B cell (primary cell): ENCODE measurements around the gene CDC14A. TPM values are rescaled to one million over a fixed set of nuclear protein-coding genes. Genes with fewer than 3 reads are reported as not detected.

Experiments used
- ATAC-seq: fragments of 200-7000 bp; cut with Tn5 transposase; one replicate; pipeline ENCODE4 v1.10.0; 2021; ENCODE audit warnings: low read depth, mild to moderate bottlenecking, moderate number of reproducible peaks, moderate library complexity
- CTCF ChIA-PET: fragments of 350-600 bp; sonication (Branson Sonifier 250); formaldehyde crosslinking; loops from one replicate; lab custom pipeline; 2021; ENCODE audit warnings: antibody characterized with exemption, inconsistent platforms; lab: Charles Lee
- POLR2A ChIA-PET: fragments of 350-600 bp; sonication (Branson Sonifier 250); formaldehyde crosslinking; loops from one replicate; lab custom pipeline; 2021; ENCODE audit warnings: antibody characterized with exemption; lab: Charles Lee
- DNase-seq: peaks from one replicate; pipeline ENCODE4 v3.0.0; 2013
- H2AFZ ChIP-seq: 2 replicates; pipeline ENCODE4 v1.6.1; 2012; ENCODE audit warnings: mild to moderate bottlenecking, low read depth, low read length; ENCODE audit not compliant: insufficient read depth, poor library complexity, severe bottlenecking
- H3K27ac ChIP-seq, 2 donors: 1 replicate in 1 of 2; 2 replicates in 1 of 2; pipeline ENCODE4 v1.5.1; 2012 to 2013; ENCODE audit warnings: low read length in 2 of 2, mild to moderate bottlenecking in 2 of 2, moderate library complexity in 1 of 2
- H3K27me3 ChIP-seq, 4 experiments: fragments of 200-600 bp in 1 of 4; sonication (generic) in 1 of 4; replicated peaks in 1 of 4; 1 replicate in 2 of 4; 2 replicates in 2 of 4; pipeline versions ENCODE4 v1.6.1 to v1.7.0; 2013 to 2016; ENCODE audit warnings: low read length in 3 of 4, mild to moderate bottlenecking in 2 of 4, mixed read lengths in 1 of 4, moderate library complexity in 1 of 4; ENCODE audit not compliant: insufficient read depth in 4 of 4, control insufficient read depth in 3 of 4; ENCODE audit errors: control extremely low read depth in 1 of 4
- H3K36me3 ChIP-seq, 2 experiments: replicated peaks in 1 of 2; 1 replicate in 1 of 2; 2 replicates in 1 of 2; pipeline versions ENCODE4 v1.6.1 to v1.7.1; 2013; ENCODE audit warnings: low read length in 1 of 2; ENCODE audit not compliant: insufficient read depth in 2 of 2, control insufficient read depth in 1 of 2; ENCODE audit errors: control extremely low read depth in 1 of 2, extremely low read depth in 1 of 2
- H3K4me1 ChIP-seq, 2 donors: fragments of 200-600 bp in 1 of 2; sonication (generic) in 1 of 2; 1 replicate in 1 of 2; 2 replicates in 1 of 2; pipeline versions ENCODE4 v1.5.1 to v1.6.1; 2013 to 2017; ENCODE audit warnings: low read length in 2 of 2; ENCODE audit not compliant: control insufficient read depth in 2 of 2, insufficient read depth in 2 of 2
- H3K4me2 ChIP-seq: replicated peaks from 2 replicates; pipeline ENCODE3; 2012; ENCODE audit warnings: mild to moderate bottlenecking, low read depth, low read length; ENCODE audit not compliant: poor library complexity, severe bottlenecking
- H3K4me3 ChIP-seq, 5 experiments: fragments of 200-600 bp in 1 of 5; sonication (generic) in 1 of 5; 1 replicate in 3 of 5; 2 replicates in 2 of 5; pipeline versions ENCODE4 v1.5.1 to v1.7.0; 2011 to 2016; ENCODE audit warnings: low read length in 4 of 5, mild to moderate bottlenecking in 4 of 5, low read depth in 2 of 5, control low read depth in 1 of 5, moderate library complexity in 1 of 5; ENCODE audit not compliant: insufficient read depth in 1 of 5; ENCODE audit errors: control extremely low read depth in 1 of 5, extremely low read depth in 1 of 5
- H3K79me2 ChIP-seq: fragments of 200-600 bp; sonication (generic); one replicate; pipeline ENCODE4 v1.6.0; 2016; ENCODE audit warnings: low read length; ENCODE audit not compliant: control insufficient read depth, insufficient read depth
- H3K9ac ChIP-seq: fragments of 200-600 bp; sonication (generic); 2 replicates; pipeline ENCODE4 v1.6.1; 2017; ENCODE audit warnings: mild to moderate bottlenecking, low read length, moderate library complexity
- H3K9me3 ChIP-seq, 3 donors: one replicate each; pipeline versions ENCODE4 v1.6.1 to v1.7.1; 2013; ENCODE audit warnings: low read length in 2 of 3; ENCODE audit not compliant: control insufficient read depth in 2 of 3, insufficient read depth in 1 of 3; ENCODE audit errors: control extremely low read depth in 1 of 3
- H4K20me1 ChIP-seq: 2 replicates; pipeline ENCODE4 v1.6.0; 2012; ENCODE audit warnings: mild to moderate bottlenecking, low read length; ENCODE audit not compliant: insufficient read depth, control insufficient read depth, poor library complexity, severe bottlenecking
- H3K27ac Mint-ChIP-seq: one replicate; pipeline ENCODE4 v1.8.0; 2021; ENCODE audit warnings: mixed read lengths
- H3K27me3 Mint-ChIP-seq: one replicate; pipeline ENCODE4 v1.8.0; 2021; ENCODE audit warnings: mixed read lengths
- H3K4me1 Mint-ChIP-seq: one replicate; pipeline ENCODE4 v1.8.0; 2021; ENCODE audit warnings: mixed read lengths
- H3K4me3 Mint-ChIP-seq: one replicate; pipeline ENCODE4 v1.8.0; 2021; ENCODE audit warnings: mixed read lengths
- H3K9me3 Mint-ChIP-seq: one replicate; pipeline ENCODE4 v1.8.0; 2022; ENCODE audit warnings: mixed read lengths; ENCODE audit not compliant: insufficient read depth
- EZH2 ChIP-seq: IDR thresholded peaks from 2 replicates; pipeline ENCODE4 v1.6.1; 2012; ENCODE audit warnings: borderline replicate concordance, low read depth, mild to moderate bottlenecking, moderate library complexity, low read length; ENCODE audit not compliant: insufficient read depth, poor library complexity, severe bottlenecking
- WGBS: methylation state at CpG from one replicate; pipeline ENCODE4 v1.1.5; 2013; ENCODE audit warnings: missing lambda C conversion rate; ENCODE audit not compliant: insufficient coverage; 5-methylcytosine and 5-hydroxymethylcytosine counted together
- intact Hi-C: fragments of 100-400 bp; cut with micrococcal nuclease; formaldehyde crosslinking; loops from one replicate; pipeline ENCODE4 v1.10.0; 2022
- polyA plus RNA-seq: library from polyadenylated mRNA; depleted of rRNA; stranded (reverse); fragments of >200 nt; gene quantifications from 2 replicates; pipeline ENCODE4 v1.2.3, GENCODE V29; 2012
- total RNA-seq, 2 donors: library from RNA; stranded (reverse); fragments of 120-200 nt in 1 of 2; gene quantifications; 1 replicate in 1 of 2; 2 replicates in 1 of 2; pipeline versions ENCODE4 v1.2.3 to v1.2.4, GENCODE V29; 2013 to 2022
- TF ChIP-seq, protein P1 (sequence below): fragments of 200-600 bp; IDR thresholded peaks from one replicate; pipeline ENCODE4 v1.8.0; 2022; ENCODE audit warnings: antibody characterized with exemption, mild to moderate bottlenecking

The CDC14A gene
- total and polyA plus RNA-seq, 2 donors (not counting 1 experiment from before 2014, with no cell fraction given), result 6.1 to 41.7 TPM

GRCh38 chr1:100434831-100435230, 82.5 kb downstream of the CDC14A start:
- intact Hi-C loops, result no loop called here
- Histone ChIP-seq H3K4me2 (no peak overlapping the region), H3K4me1 (peaks cover 0 to 1% of the 10 kb centered on the region in 2 donors), H3K4me3 (no peak overlapping the region), H3K36me3 (peaks cover 3 to 5% of the 10 kb centered on the region in 2 experiments), H3K9me3 (no peaks in the 10 kb centered on the region), H3K9ac (no peak overlapping the region), H2AFZ (no peak overlapping the region), H3K79me2 (peaks cover 5% of the 10 kb centered on the region), H3K27ac (no peak overlapping the region), H3K27me3 (no peaks in the 10 kb centered on the region), H4K20me1 (peaks cover 9% of the 10 kb centered on the region)
- Mint-ChIP-seq H3K4me1 (peaks cover 11% of the 10 kb centered on the region), H3K9me3 (no peaks in the 10 kb centered on the region), H3K27ac (peak overlapping the region; percentile 38), H3K4me3 (no peak overlapping the region), H3K27me3 (no peaks in the 10 kb centered on the region)
- ATAC-seq, result no peak
- ChIA-PET CTCF (interaction anchor here (1.0 to 1.4 kb wide), 2 partner anchors 21 to 24 kb away, joined by 4 to 5 read pairs; no protein-coding TSS in a partner anchor), POLR2A (no interaction called here)
- TF ChIP-seq EZH2, result no peak
- TF ChIP-seq, protein P1, sequence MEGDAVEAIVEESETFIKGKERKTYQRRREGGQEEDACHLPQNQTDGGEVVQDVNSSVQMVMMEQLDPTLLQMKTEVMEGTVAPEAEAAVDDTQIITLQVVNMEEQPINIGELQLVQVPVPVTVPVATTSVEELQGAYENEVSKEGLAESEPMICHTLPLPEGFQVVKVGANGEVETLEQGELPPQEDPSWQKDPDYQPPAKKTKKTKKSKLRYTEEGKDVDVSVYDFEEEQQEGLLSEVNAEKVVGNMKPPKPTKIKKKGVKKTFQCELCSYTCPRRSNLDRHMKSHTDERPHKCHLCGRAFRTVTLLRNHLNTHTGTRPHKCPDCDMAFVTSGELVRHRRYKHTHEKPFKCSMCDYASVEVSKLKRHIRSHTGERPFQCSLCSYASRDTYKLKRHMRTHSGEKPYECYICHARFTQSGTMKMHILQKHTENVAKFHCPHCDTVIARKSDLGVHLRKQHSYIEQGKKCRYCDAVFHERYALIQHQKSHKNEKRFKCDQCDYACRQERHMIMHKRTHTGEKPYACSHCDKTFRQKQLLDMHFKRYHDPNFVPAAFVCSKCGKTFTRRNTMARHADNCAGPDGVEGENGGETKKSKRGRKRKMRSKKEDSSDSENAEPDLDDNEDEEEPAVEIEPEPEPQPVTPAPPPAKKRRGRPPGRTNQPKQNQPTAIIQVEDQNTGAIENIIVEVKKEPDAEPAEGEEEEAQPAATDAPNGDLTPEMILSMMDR, result no peak
- no peak for DNase-seq
- 83% methylated on average over 1 of the region's 2 CpGs for WGBS

DNA sequence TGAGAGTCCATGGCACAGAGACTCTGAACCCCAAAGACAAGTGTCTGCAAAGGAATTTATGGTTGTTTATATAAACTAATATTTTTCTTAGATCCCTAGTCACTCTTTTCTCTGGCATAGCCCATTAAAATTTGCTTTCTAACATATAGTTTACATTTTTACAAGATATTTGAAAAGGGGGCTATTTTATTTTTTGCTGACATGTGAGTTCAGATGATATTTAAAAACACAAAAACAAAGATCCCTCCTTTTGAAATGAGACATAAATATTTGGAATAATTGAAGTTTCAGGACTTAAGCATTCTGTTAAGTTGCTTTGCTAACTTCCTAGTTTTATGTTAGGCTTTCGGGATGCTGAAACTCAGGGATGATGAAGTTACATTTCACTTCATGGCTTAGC, 86.1 kb downstream of the CDC14A start:
- intact Hi-C loops, result no loop called here
- peaks cover 2 to 8% of the 10 kb centered on the region in 2 experiments for H3K36me3 ChIP-seq
- Mint-ChIP-seq H3K4me1 (peaks cover 17% of the 10 kb centered on the region), H3K27me3 (no peaks in the 10 kb centered on the region), H3K4me3 (no peak overlapping the region), H3K27ac (no peak overlapping the region), H3K9me3 (no peaks in the 10 kb centered on the region)
- H3K9me3 ChIP-seq, result no peaks in the 10 kb centered on the region
- peaks cover 4 to 11% of the 10 kb centered on the region in 2 donors for H3K4me1 ChIP-seq
- no peak overlapping the region for H3K4me3 ChIP-seq
- H4K20me1 ChIP-seq, result no peaks in the 10 kb centered on the region
- WGBS, result no CpG with 5 or more reads among the region's 1 CpG
- no peak overlapping the region for H3K4me2 ChIP-seq
- no peak for DNase-seq
- no peak for TF ChIP-seq EZH2
- TF ChIP-seq, protein P1, result no peak
- ChIA-PET CTCF (no interaction called here), POLR2A (no interaction called here)
- H2AFZ ChIP-seq, result no peak overlapping the region
- no peak overlapping the region for H3K27ac ChIP-seq
- H3K9ac ChIP-seq, result no peak overlapping the region
- no peaks in the 10 kb centered on the region for H3K79me2 ChIP-seq
- ATAC-seq, result no peak
- H3K27me3 ChIP-seq, result no peaks in the 10 kb centered on the region
